Thoracic aorta (tissue), 2 donors: ENCODE data around the gene HINT2. TPM values are rescaled to one million over a fixed set of nuclear protein-coding genes. Genes with fewer than 3 reads are reported as not detected.

Experiments
- ATAC-seq: fragments of 150-250 bp; one replicate; pipeline ENCODE4 v1.8.0; 2017; ENCODE audit warnings: low read depth; ENCODE audit not compliant: insufficient number of reproducible peaks, low FRiP score
- DNase-seq: peaks from one replicate; pipeline ENCODE4 v3.0.0-alpha.2; 2020; ENCODE audit warnings: low spot score
- H3K27ac ChIP-seq, 2 donors: fragments of 200-600 bp; sonication (generic); 1 replicate in 1 of 2; 2 replicates in 1 of 2; pipeline ENCODE4 v1.5.1; 2016; ENCODE audit warnings: mild to moderate bottlenecking in 2 of 2, moderate library complexity in 2 of 2
- H3K27me3 ChIP-seq: fragments of 200-600 bp; sonication (generic); replicated peaks from 2 replicates; pipeline ENCODE4 v1.6.0; 2016; ENCODE audit warnings: mild to moderate bottlenecking; ENCODE audit not compliant: insufficient read depth
- H3K36me3 ChIP-seq: fragments of 200-600 bp; sonication (generic); one replicate; pipeline ENCODE4 v1.5.1; 2016
- H3K4me1 ChIP-seq, 2 donors: fragments of 200-600 bp; sonication (generic); 1 replicate in 1 of 2; 2 replicates in 1 of 2; pipeline versions ENCODE4 v1.5.1 to v1.6.0; 2016; ENCODE audit warnings: low read depth in 2 of 2, mild to moderate bottlenecking in 1 of 2; ENCODE audit not compliant: control insufficient read depth in 1 of 2
- H3K4me3 ChIP-seq: fragments of 200-600 bp; sonication (generic); 2 replicates; pipeline ENCODE4 v1.5.1; 2016; ENCODE audit warnings: mild to moderate bottlenecking
- H3K9me3 ChIP-seq: fragments of 200-600 bp; sonication (generic); 2 replicates; pipeline ENCODE4 v1.5.1; 2016
- total RNA-seq, 2 donors: library from RNA; depleted of rRNA; stranded (reverse); fragments of >200 nt; gene quantifications; one replicate each; pipeline versions ENCODE4 v1.1.0 to v1.2.3, GENCODE V29; 2016
- TF ChIP-seq, protein P1 (sequence below): fragments of 200-600 bp; sonication (generic); IDR thresholded peaks from one replicate; pipeline ENCODE4 v1.5.1; 2019; ENCODE audit warnings: antibody characterized with exemption

The HINT2 gene
- total RNA-seq, 2 donors from 2014 or later: 18.4 to 45.4 TPM

DNA sequence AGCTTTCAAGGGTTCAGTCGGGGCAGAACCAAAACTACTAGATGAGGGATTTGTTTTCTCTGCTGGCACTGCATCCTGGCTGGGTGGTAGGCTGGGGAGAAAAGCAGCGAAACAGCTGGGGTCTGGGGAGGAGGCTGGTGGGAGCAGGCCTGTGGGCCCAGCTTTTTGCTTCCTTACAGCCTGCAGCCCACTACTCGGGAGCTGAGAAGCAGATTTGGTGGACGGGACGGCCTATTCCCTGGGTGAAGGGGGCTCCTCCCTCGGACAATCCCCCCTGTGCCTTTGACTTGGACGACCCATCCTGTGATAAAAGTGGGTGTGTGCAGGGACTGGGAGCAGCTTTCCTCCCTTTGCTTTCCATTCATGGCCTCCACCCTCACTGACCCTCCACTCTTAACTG lies 14.3 kb downstream of the HINT2 start:
- TF ChIP-seq, protein P1, sequence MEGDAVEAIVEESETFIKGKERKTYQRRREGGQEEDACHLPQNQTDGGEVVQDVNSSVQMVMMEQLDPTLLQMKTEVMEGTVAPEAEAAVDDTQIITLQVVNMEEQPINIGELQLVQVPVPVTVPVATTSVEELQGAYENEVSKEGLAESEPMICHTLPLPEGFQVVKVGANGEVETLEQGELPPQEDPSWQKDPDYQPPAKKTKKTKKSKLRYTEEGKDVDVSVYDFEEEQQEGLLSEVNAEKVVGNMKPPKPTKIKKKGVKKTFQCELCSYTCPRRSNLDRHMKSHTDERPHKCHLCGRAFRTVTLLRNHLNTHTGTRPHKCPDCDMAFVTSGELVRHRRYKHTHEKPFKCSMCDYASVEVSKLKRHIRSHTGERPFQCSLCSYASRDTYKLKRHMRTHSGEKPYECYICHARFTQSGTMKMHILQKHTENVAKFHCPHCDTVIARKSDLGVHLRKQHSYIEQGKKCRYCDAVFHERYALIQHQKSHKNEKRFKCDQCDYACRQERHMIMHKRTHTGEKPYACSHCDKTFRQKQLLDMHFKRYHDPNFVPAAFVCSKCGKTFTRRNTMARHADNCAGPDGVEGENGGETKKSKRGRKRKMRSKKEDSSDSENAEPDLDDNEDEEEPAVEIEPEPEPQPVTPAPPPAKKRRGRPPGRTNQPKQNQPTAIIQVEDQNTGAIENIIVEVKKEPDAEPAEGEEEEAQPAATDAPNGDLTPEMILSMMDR: no peak
- Histone ChIP-seq H3K36me3 (peaks cover 12% of the 10 kb centered on the region), H3K4me3 (no peak overlapping the region), H3K9me3 (no peaks in the 10 kb centered on the region), H3K4me1 (peaks cover 4 to 11% of the 10 kb centered on the region in 2 donors), H3K27me3 (no peaks in the 10 kb centered on the region), H3K27ac (no peak overlapping the region)
- DNase-seq (no peak), ATAC-seq (no peak)

DNA sequence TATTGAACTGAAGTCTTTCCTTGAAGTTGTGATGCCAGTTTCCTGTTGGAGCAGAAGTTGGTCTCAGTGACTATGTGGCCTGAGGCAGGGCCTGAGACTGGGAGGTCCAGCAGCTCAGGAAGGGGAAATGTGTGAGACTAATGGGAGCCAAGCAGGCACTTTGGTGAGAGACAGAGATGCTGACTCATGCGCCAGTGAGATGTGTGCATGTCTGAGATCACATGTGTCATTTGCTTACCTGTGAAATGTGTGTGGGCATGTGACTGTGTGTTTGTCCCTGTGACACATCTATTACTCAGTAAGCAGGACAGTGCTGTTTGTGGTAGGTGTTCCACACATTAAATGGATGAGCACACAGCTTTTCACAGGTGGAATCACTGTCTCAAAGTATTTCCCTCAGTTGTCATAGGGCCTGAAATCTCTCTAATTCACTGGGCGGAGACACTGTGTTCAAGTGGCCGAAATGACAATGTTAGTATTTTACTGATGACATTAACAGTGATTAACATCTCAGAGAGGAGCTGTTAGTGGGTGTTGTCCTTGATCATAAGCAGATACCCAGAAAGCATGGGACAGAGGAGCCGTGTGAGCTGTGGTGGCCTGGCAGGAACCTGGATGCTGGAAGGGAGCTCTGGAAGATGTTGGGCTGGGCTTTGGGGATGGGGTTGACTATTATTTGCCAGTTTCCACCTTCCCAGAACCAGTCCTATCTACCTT lies 16.0 kb downstream of the HINT2 start:
- no peak for ATAC-seq

DNA sequence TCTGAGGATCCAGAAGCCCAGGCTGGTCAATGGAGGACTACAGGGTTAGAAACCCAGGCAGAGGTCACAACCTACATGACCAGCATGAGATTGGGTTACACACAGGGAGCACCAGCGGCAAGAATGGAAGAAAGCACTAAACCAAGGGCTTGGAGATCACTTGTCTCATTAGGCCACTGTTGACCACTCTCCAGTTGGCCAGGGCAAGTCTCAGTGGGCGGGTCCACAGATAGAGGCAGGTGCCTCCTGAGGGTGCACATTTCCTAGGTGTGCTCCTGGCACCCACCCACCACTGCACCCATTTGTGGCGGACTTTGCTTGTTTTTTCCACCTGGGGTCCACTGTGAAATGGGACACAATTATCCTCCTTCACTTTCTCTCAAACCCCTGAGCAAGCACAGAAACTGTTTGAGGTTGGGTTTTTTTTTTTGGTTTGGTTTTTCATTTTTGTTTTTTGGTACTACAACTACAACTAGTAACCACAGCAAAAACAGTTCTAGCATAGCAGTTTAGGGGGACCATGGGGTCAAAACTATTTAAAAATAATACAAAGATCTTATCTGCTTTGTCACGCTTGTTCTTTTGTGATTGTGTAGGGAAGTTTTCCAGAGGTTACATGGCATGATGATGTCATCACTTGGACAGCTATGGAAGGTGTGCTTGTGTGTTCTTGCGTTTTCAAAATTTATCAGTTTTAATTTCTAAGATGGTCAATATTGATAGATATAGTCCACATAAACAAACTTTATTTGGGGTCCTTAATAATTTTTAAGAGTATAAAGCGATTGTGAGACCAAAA lies 17.3 kb downstream of the HINT2 start:
- H3K9me3 ChIP-seq: no peaks in the 10 kb centered on the region
- no peak overlapping the region for H3K4me3 ChIP-seq
- H3K36me3 ChIP-seq: peaks cover 7% of the 10 kb centered on the region
- peak overlapping the region in 1 of 2 donors; percentile 5 for H3K27ac ChIP-seq
- ATAC-seq: no peak
- DNase-seq: no peak
- H3K4me1 ChIP-seq: peaks cover 17 to 41% of the 10 kb centered on the region in 2 donors
- no peaks in the 10 kb centered on the region for H3K27me3 ChIP-seq
- TF ChIP-seq, protein P1: no peak

More for the DNA sequence above, 16.0 kb downstream of the HINT2 start:
- H3K9me3 ChIP-seq: no peaks in the 10 kb centered on the region
- no peak overlapping the region for H3K27ac ChIP-seq
- H3K36me3 ChIP-seq: peaks cover 7% of the 10 kb centered on the region
- TF ChIP-seq, protein P1: no peak
- H3K4me3 ChIP-seq: no peak overlapping the region
- H3K4me1 ChIP-seq: peaks cover 14 to 28% of the 10 kb centered on the region in 2 donors
- no peak for DNase-seq
- H3K27me3 ChIP-seq: no peaks in the 10 kb centered on the region

DNA sequence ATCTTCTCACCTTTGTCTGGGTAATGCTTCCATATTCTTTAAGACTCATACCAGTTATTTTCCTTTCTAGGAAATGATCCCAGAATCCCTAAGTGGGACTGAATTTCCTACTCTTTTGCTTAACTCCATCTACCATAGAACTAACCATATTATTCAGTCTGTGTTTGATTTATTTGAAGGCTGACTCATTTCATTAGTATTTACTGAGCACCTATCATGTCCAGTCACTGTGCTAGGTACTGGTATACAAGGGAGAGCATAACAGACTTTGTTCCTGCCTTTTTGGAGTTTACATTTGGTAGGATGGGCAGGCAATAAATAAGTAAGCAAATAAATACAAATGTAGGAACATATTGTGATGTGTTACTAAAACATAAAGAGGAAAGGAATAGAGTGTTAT lies 19.1 kb downstream of the HINT2 start:
- ATAC-seq (no peak), DNase-seq (no peak)
- peaks cover 21 to 51% of the 10 kb centered on the region in 2 donors for H3K4me1 ChIP-seq
- H3K9me3 ChIP-seq: no peaks in the 10 kb centered on the region
- no peak overlapping the region for H3K4me3 ChIP-seq
- peaks cover 2% of the 10 kb centered on the region for H3K36me3 ChIP-seq
- no peaks in the 10 kb centered on the region for H3K27me3 ChIP-seq
- TF ChIP-seq, protein P1: no peak
- no peak overlapping the region for H3K27ac ChIP-seq

DNA sequence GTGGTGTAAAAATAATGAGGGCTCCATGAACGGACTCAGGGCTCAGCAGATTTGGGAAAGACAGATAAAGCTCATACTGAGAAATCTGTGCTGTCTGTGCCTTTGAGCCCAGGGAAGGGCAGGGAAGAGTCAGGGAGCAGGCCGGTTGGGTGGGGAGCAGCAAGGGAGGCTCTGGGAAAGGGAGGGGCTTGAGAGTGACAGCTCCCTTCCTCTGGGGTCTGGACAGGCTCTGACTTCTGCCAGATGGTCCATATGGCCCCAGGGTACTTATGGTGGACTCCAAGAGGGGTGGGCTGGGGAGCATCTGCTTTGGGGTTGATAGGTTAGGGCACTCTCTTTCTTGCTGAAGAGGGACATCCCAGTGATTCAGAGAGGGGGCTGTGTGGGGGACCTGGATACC lies 21.4 kb downstream of the HINT2 start:
- Histone ChIP-seq H3K27me3 (no peaks in the 10 kb centered on the region), H3K27ac (peak overlapping the region; percentile 25 to 71), H3K9me3 (no peaks in the 10 kb centered on the region), H3K36me3 (no peaks in the 10 kb centered on the region), H3K4me3 (peak overlapping the region; percentile 77), H3K4me1 (peaks cover 23 to 54% of the 10 kb centered on the region in 2 donors)
- TF ChIP-seq, protein P1: no peak
- ATAC-seq (no peak), DNase-seq (no peak)
